Right lobe of liver (tissue), 4 donors: Measurements from ENCODE around the gene PAQR8.

ENCODE experiments used
- POLR2A ChIP-seq: fragments of 450-650 bp; IDR thresholded peaks from one replicate; pipeline ENCODE4 v1.6.1; 2017; ENCODE audit warnings: antibody characterized with exemption, mild to moderate bottlenecking
- TF ChIP-seq, protein P1 (sequence below), 4 donors: fragments of 200-600 bp in 3 of 4; fragments of 450-650 bp in 1 of 4; IDR thresholded peaks; one replicate each; pipeline versions ENCODE4 v1.5.1 to v1.8.0; 2016 to 2022; ENCODE audit warnings: antibody characterized with exemption in 4 of 4, mild to moderate bottlenecking in 2 of 4
- donor health status: DM: no; HTN: no; CAD: no.
- donor health status: DM: no; HTN: no; CAD: no.
- donor health status: DM: no; HTN: yes; CAD: no.

DNA sequence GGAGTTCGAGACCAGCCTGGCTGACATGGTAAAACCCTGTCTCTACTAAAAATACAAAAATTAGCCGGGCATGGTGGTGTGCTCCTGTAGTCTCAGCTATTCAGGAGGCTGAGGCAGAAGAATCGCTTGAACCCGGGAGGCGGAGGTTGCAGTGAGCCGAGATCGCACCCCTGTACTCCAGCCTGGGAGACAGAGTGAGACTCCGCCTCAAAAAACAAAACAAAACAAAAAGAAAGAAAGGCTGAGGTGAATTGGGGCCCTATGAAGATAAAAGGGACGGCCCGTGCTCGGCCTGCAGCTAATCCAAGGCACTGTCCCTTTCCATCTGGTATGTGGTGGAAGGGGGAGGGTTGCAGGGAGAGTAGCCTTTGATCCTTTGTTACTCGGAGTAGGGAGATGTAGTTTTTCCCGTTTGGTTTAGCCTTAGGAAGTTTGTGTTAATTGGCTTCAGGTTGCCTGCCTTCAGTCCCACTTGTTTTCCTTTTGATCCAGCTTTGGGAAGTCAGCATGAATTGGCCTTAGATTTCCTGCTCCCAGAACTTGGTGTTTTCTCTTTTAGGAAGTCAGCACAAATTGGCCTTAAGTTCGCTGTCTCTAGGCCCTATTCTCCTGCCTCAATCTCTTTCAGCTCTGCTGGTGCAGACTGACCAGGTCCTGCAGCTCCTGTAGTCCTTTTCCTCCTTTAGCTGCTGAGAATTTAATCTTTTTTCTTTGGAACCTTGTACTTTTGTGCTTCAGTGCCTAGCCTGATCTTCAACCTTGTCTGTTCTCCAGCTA lies 36.1 kb upstream of the PAQR8 start:
- no peak for TF ChIP-seq POLR2A
- TF ChIP-seq, protein P1, sequence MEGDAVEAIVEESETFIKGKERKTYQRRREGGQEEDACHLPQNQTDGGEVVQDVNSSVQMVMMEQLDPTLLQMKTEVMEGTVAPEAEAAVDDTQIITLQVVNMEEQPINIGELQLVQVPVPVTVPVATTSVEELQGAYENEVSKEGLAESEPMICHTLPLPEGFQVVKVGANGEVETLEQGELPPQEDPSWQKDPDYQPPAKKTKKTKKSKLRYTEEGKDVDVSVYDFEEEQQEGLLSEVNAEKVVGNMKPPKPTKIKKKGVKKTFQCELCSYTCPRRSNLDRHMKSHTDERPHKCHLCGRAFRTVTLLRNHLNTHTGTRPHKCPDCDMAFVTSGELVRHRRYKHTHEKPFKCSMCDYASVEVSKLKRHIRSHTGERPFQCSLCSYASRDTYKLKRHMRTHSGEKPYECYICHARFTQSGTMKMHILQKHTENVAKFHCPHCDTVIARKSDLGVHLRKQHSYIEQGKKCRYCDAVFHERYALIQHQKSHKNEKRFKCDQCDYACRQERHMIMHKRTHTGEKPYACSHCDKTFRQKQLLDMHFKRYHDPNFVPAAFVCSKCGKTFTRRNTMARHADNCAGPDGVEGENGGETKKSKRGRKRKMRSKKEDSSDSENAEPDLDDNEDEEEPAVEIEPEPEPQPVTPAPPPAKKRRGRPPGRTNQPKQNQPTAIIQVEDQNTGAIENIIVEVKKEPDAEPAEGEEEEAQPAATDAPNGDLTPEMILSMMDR (IDR thresholded peaks at IDR 0.05), result no peak
